ENCODE data around the gene ATOH8.

Gene ATOH8

DNA sequence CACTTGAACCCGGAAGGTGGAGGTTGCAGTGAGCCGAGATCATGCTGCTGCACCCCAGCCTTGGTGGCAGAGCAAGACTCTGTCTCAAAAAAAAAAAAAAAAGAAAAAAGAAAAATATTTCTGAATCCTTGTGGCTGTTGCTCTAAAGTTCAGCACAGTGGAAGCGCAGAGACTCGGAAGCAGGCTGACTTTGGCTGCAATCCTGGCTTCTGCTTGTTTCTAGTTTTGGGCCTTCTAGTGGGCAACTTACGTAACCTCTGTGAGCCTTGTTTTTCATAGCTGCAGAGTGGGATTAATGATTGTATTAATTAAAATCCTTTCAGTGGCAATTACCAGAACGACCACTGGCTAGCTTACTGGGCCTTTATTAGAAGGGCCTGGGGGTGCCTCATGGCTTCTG, 31.3 kb upstream of the ATOH8 start:
- H3K4me3 ChIP-seq (ENCODE audit: low read depth, low read length), result no peak overlapping the region
- no peak for DNase-seq (ENCODE audit: low read depth)
- in situ Hi-C loops (cut with HindIII; ENCODE audit: low sequenced_read_pairs), result loop anchor here (25.0 kb wide), 1 partner anchor 365 kb away; no protein-coding TSS in a partner anchor
- TF ChIP-seq, protein P1, sequence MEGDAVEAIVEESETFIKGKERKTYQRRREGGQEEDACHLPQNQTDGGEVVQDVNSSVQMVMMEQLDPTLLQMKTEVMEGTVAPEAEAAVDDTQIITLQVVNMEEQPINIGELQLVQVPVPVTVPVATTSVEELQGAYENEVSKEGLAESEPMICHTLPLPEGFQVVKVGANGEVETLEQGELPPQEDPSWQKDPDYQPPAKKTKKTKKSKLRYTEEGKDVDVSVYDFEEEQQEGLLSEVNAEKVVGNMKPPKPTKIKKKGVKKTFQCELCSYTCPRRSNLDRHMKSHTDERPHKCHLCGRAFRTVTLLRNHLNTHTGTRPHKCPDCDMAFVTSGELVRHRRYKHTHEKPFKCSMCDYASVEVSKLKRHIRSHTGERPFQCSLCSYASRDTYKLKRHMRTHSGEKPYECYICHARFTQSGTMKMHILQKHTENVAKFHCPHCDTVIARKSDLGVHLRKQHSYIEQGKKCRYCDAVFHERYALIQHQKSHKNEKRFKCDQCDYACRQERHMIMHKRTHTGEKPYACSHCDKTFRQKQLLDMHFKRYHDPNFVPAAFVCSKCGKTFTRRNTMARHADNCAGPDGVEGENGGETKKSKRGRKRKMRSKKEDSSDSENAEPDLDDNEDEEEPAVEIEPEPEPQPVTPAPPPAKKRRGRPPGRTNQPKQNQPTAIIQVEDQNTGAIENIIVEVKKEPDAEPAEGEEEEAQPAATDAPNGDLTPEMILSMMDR (IDR thresholded peaks at IDR 0.05; ENCODE audit: low read depth, low read length, missing control alignments), result no peak

DNA sequence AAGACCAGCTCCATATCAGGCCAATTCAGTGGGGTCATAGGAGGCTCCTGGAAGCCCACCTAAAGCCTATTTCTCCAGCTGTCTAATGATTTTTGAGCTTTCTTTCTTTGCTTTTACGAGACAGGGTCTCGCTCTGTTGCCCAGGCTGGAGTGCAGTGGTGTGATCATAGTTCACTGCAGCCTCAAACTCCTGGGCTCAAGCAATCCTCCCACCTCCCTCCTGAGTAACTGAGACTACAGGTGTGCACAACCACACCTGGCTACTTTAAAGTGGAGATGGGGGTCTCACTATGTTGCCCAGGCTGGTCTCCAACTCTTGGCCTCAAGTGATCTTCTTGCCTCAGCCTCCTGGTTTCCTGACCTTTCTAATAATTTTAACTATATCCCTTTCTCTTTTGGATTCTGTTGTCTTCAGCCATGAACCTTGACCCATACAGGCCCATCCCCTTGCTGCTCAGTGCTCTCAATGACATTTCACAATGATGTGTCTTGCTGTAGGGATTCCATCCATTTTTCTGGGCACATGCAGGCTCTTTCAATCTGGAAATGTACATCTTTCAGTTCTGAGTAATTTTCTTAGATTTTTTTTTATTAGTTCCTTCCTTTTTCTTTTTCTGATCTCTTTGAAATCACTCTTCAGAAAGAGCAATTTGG, 30.0 kb upstream of the ATOH8 start:
- TF ChIP-seq, protein P1 (IDR thresholded peaks at IDR 0.05; ENCODE audit: low read depth, low read length, missing control alignments), result no peak
- H3K4me3 ChIP-seq (ENCODE audit: low read depth, low read length), result no peak overlapping the region
- no peak for DNase-seq (ENCODE audit: low read depth)
- in situ Hi-C loops (cut with HindIII; ENCODE audit: low sequenced_read_pairs), result loop anchor here (25.0 kb wide), 1 partner anchor 363 kb away; no protein-coding TSS in a partner anchor

DNA sequence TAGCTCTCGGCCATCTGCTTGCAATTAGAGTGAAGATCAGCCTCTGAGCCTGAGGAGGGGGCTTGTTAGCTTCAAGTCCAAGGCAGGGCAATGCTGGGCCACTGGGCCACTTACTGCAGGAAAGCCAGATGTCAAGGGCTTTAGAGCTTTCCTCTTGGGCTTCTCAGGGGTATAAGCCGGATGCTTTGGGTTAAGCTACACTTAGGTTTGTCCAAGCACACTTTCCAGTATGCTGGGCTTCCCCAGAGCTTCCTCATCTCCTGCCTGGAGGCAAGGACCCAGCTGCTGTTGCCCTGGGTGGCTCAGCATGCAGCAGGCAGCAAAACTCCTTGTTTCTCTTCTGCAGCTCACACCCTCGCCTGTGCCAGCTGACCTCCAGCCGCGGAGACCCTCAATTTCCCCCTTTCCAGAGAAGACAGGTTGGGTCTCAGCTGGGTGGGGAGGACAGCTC, 29.0 kb upstream of the ATOH8 start:
- DNase-seq (ENCODE audit: low read depth), result no peak
- no peak overlapping the region for H3K4me3 ChIP-seq (ENCODE audit: low read depth, low read length)
- TF ChIP-seq, protein P1 (IDR thresholded peaks at IDR 0.05; ENCODE audit: low read depth, low read length, missing control alignments), result no peak
- in situ Hi-C loops (cut with HindIII; ENCODE audit: low sequenced_read_pairs), result loop anchor here (25.0 kb wide), 1 partner anchor 363 kb away; no protein-coding TSS in a partner anchor

DNA sequence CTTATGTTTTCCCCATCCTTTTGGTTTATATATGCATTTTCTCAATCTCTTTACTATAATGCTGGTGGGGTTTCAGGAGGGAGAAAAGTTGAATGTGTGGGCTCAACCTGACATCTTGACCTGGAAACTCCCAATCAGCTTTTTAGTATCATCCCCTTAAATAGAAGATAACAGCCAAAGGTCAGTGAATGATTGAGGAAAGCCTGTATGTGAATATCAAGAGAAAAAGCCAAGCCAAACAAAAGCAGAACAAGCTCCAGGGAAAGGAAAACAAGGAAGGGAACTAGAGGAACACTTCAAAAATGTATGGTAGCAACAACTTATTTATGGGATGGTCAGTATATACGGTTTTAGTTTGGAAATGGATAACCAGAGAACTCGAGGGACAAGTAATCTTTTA, 28.3 kb upstream of the ATOH8 start:
- TF ChIP-seq, protein P1 (IDR thresholded peaks at IDR 0.05; ENCODE audit: low read depth, low read length, missing control alignments), result no peak
- no peak overlapping the region for H3K4me3 ChIP-seq (ENCODE audit: low read depth, low read length)
- in situ Hi-C loops (cut with HindIII; ENCODE audit: low sequenced_read_pairs), result no loop called here
- DNase-seq (ENCODE audit: low read depth), result no peak

DNA sequence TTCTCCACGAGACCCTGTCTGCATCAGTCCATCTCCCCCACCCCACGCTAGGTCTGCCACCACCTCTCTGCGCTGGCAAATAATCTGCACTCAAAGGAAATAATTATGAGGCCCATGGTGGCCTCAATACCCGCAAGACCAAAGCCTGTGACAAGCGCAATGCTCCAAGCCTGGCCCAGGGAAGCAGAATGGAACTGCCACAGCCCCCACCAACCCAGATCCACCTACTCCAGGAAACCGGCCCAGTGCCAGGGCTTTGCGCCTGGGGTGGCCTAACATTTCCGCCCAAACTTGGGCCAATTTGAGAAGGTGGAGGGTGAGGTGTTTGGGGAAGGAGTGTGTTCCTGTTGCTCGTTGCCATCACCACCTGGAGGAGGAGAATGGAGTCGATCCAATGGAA, 26.0 kb upstream of the ATOH8 start:
- TF ChIP-seq, protein P1 (IDR thresholded peaks at IDR 0.05; ENCODE audit: low read depth, low read length, missing control alignments), result no peak
- DNase-seq (ENCODE audit: low read depth), result no peak
- in situ Hi-C loops (cut with HindIII; ENCODE audit: low sequenced_read_pairs), result no loop called here
- no peak overlapping the region for H3K4me3 ChIP-seq (ENCODE audit: low read depth, low read length)

DNA sequence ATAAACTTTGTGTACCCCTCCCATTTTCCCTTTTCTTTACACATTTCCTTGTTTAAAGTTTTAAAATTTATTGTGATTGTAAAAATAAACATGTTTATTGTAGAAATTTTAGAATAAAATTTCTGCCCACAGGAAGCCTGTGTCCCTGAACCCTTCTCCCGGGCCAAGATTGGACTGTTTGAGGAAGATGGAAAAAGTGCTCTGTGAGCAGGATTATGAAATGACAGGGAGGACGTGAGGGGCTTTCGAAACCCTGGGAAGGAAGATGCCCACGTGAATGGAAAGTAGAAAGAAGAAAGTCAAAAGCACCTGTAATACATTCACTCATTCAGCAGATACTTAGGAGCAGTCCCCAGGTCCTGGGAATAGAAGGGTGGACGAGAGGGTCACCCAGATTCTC, 25.4 kb upstream of the ATOH8 start:
- in situ Hi-C loops (cut with HindIII; ENCODE audit: low sequenced_read_pairs), result no loop called here
- no peak for DNase-seq (ENCODE audit: low read depth)
- no peak overlapping the region for H3K4me3 ChIP-seq (ENCODE audit: low read depth, low read length)
- TF ChIP-seq, protein P1 (IDR thresholded peaks at IDR 0.05; ENCODE audit: low read depth, low read length, missing control alignments), result no peak

Data from astrocyte of the cerebellum (primary cell).